Measurements from ENCODE around the gene PCDHB2.
"Not testable (repeated sequence)": the region's sequence is repeated elsewhere in the genome, so short reads cannot be mapped to it uniquely, and the experiment has no call there.

GRCh38 chr5:141123396-141124135 lies 29.2 kb downstream of the PCDHB2 start:
- TF ChIP-seq CTCF, POLR2AphosphoS5 (IDR thresholded peaks at IDR 0.05): not testable (repeated sequence)

Data from breast epithelium (tissue), 3 donors.